Measurements from ENCODE around the gene TAF12. TPM values are rescaled to one million over a fixed set of nuclear protein-coding genes. Genes with fewer than 3 reads are reported as not detected.

TAF12 gene
- total RNA-seq, 2 experiments from 2014 or later, result 7.0 to 8.0 TPM

GRCh38 chr1:28571911-28572310, 71.0 kb downstream of the TAF12 start:
- CTCF ChIA-PET, result interaction anchor here (0.6 to 1.1 kb wide), 2 partner anchors 9 to 84 kb away, joined by 3 read pairs; no protein-coding TSS in a partner anchor
- Histone ChIP-seq H3K9me3 (ENCODE audit: control insufficient read depth in 1 of 2, insufficient read depth in 1 of 2, low read length in 2 of 2) (no peaks in the 10 kb centered on the region), H3K4me1 (ENCODE audit: insufficient read depth, low read length) (no peaks in the 10 kb centered on the region), H3K27me3 (ENCODE audit: control insufficient read depth in 1 of 2, insufficient read depth in 2 of 2, low read length in 2 of 2) (no peaks in the 10 kb centered on the region), H3K27ac (ENCODE audit: low read depth in 1 of 2, low read length in 2 of 2) (no peak overlapping the region), H3K36me3 (ENCODE audit: insufficient read depth, low read length) (peaks cover 58% of the 10 kb centered on the region), H3K4me3 (ENCODE audit: low read length) (no peak overlapping the region)
- no peak for ATAC-seq (ENCODE audit: poor library complexity)
- Mint-ChIP-seq H3K9me3 (no peaks in the 10 kb centered on the region), H3K4me3 (no peak overlapping the region), H3K27me3 (no peaks in the 10 kb centered on the region), H3K36me3 (ENCODE audit: low read depth) (peaks cover 58% of the 10 kb centered on the region), H3K27ac (no peak overlapping the region), H3K4me1 (ENCODE audit: low read depth) (no peaks in the 10 kb centered on the region)
- no peak for DNase-seq
- no peak for TF ChIP-seq CTCF (IDR thresholded peaks at IDR 0.05)
- intact Hi-C loops (cut with DNase I, micrococcal nuclease), result no loop called here
- POLR2A ChIA-PET, result interaction anchor here (4.3 kb wide), 1 partner anchor 9 kb away, joined by 23 read pairs; no protein-coding TSS in a partner anchor

DNA sequence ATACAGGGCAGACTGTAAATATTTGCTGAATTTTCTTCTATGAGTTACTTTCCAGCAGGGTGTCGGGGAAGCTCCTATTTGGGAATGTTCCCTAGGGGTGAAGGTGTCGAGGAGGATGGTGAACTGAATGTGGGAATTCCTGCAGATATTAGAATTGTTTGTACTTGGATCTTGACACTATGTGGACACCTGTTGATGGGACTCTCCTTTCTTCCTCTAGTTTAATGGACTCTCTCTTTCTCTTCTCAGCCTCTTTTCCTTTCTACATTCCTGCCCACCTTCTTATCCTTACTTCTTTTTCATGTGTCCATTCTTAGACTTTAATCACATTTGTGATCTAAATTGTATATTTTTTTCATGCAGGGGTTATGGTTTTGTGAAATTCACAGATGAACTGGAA, 75.9 kb downstream of the TAF12 start:
- Histone ChIP-seq H3K36me3 (ENCODE audit: insufficient read depth, low read length) (peaks cover 70% of the 10 kb centered on the region), H3K4me1 (ENCODE audit: insufficient read depth, low read length) (no peaks in the 10 kb centered on the region), H3K27me3 (ENCODE audit: control insufficient read depth in 1 of 2, insufficient read depth in 2 of 2, low read length in 2 of 2) (no peaks in the 10 kb centered on the region), H3K9me3 (ENCODE audit: control insufficient read depth in 1 of 2, insufficient read depth in 1 of 2, low read length in 2 of 2) (no peaks in the 10 kb centered on the region), H3K27ac (ENCODE audit: low read depth in 1 of 2, low read length in 2 of 2) (no peak overlapping the region), H3K4me3 (ENCODE audit: low read length) (no peak overlapping the region)
- no peak for TF ChIP-seq CTCF (IDR thresholded peaks at IDR 0.05)
- ChIA-PET POLR2A (interaction anchor here (1.0 kb wide), 1 partner anchor 14 kb away, joined by 3 read pairs; no protein-coding TSS in a partner anchor), CTCF (interaction anchor here (1.0 kb wide), 1 partner anchor 14 kb away, joined by 3 read pairs; no protein-coding TSS in a partner anchor)
- intact Hi-C loops (cut with DNase I, micrococcal nuclease), result no loop called here
- H3K4me3 Mint-ChIP-seq, result no peak overlapping the region
- H3K27me3 Mint-ChIP-seq, result no peaks in the 10 kb centered on the region
- no peak for ATAC-seq (ENCODE audit: poor library complexity)
- no peak overlapping the region for H3K27ac Mint-ChIP-seq
- H3K9me3 Mint-ChIP-seq, result no peaks in the 10 kb centered on the region
- H3K36me3 Mint-ChIP-seq (ENCODE audit: low read depth), result peaks cover 70% of the 10 kb centered on the region
- DNase-seq, result no peak
- no peaks in the 10 kb centered on the region for H3K4me1 Mint-ChIP-seq (ENCODE audit: low read depth)

GRCh38 chr1:28565726-28566125, 77.1 kb downstream of the TAF12 start:
- DNase-seq (no peak), ATAC-seq (ENCODE audit: poor library complexity) (no peak)
- ChIA-PET CTCF (no interaction called here), POLR2A (interaction anchor here (0.9 kb wide), 1 partner anchor 15 kb away, joined by 3 read pairs; no protein-coding TSS in a partner anchor)
- intact Hi-C loops (cut with DNase I, micrococcal nuclease), result no loop called here
- H3K9me3 ChIP-seq (ENCODE audit: control insufficient read depth in 1 of 2, insufficient read depth in 1 of 2, low read length in 2 of 2), result no peaks in the 10 kb centered on the region
- H3K4me1 ChIP-seq (ENCODE audit: insufficient read depth, low read length), result no peaks in the 10 kb centered on the region
- peaks cover 70% of the 10 kb centered on the region for H3K36me3 ChIP-seq (ENCODE audit: insufficient read depth, low read length)
- TF ChIP-seq CTCF (IDR thresholded peaks at IDR 0.05), result no peak
- Mint-ChIP-seq H3K4me3 (no peak overlapping the region), H3K9me3 (no peaks in the 10 kb centered on the region), H3K36me3 (ENCODE audit: low read depth) (peaks cover 70% of the 10 kb centered on the region), H3K27me3 (no peaks in the 10 kb centered on the region), H3K4me1 (ENCODE audit: low read depth) (no peaks in the 10 kb centered on the region), H3K27ac (no peak overlapping the region)
- no peaks in the 10 kb centered on the region for H3K27me3 ChIP-seq (ENCODE audit: control insufficient read depth in 1 of 2, insufficient read depth in 2 of 2, low read length in 2 of 2)
- no peak overlapping the region for H3K4me3 ChIP-seq (ENCODE audit: low read length)
- no peak overlapping the region for H3K27ac ChIP-seq (ENCODE audit: low read depth in 1 of 2, low read length in 2 of 2)
